HUES6 (cell line): Measurements from ENCODE around the gene KRTAP10-5.
"Not testable (repeated sequence)": the region's sequence is repeated elsewhere in the genome, so short reads cannot be mapped to it uniquely, and the experiment has no call there.

Experiments used
- H3K27ac ChIP-seq: 2 replicates; pipeline ENCODE4 v1.7.0; 2013; ENCODE audit warnings: low read depth, mild to moderate bottlenecking, low read length, inconsistent platforms
- H3K27me3 ChIP-seq: 2 replicates; pipeline ENCODE4 v1.6.1; 2013; ENCODE audit warnings: low read length; ENCODE audit not compliant: control insufficient read depth, insufficient read depth
- H3K36me3 ChIP-seq: 2 replicates; pipeline ENCODE4 v1.6.1; 2013; ENCODE audit warnings: low read length; ENCODE audit not compliant: control insufficient read depth, insufficient read depth
- H3K4me1 ChIP-seq: 2 replicates; pipeline ENCODE4 v1.6.1; 2013; ENCODE audit warnings: low read length; ENCODE audit not compliant: control insufficient read depth, insufficient read depth
- H3K4me3 ChIP-seq: 2 replicates; pipeline ENCODE4 v1.5.1; 2013; ENCODE audit warnings: low read depth, low read length
- H3K9ac ChIP-seq: one replicate; pipeline ENCODE4 v1.6.1; 2013; ENCODE audit warnings: mild to moderate bottlenecking, low read length
- H3K9me3 ChIP-seq: 2 replicates; pipeline ENCODE4 v1.6.1; 2013; ENCODE audit warnings: low read depth, low read length; ENCODE audit not compliant: control insufficient read depth, insufficient read depth

KRTAP10-5 gene

GRCh38 chr21:44568261-44568660 lies 12.1 kb downstream of the KRTAP10-5 start:
- Histone ChIP-seq H3K36me3 (no peaks in the 10 kb centered on the region), H3K27me3 (no peaks in the 10 kb centered on the region)

GRCh38 chr21:44567481-44568171 lies 12.8 kb downstream of the KRTAP10-5 start:
- no peaks in the 10 kb centered on the region for H3K4me1 ChIP-seq
- H3K36me3 ChIP-seq: no peaks in the 10 kb centered on the region
- no peaks in the 10 kb centered on the region for H3K27me3 ChIP-seq
- H3K9me3 ChIP-seq: peaks cover 20% of the 10 kb centered on the region
- H3K27ac ChIP-seq: no peak overlapping the region
- no peak overlapping the region for H3K9ac ChIP-seq
- H3K4me3 ChIP-seq: no peak overlapping the region

More at GRCh38 chr21:44568261-44568660, 12.1 kb downstream of the KRTAP10-5 start:
- H3K4me3 ChIP-seq: no peak overlapping the region
- H3K27ac ChIP-seq: no peak overlapping the region
- H3K9ac ChIP-seq: no peak overlapping the region
- H3K4me1 ChIP-seq: no peaks in the 10 kb centered on the region
- peaks cover 20% of the 10 kb centered on the region for H3K9me3 ChIP-seq

- Histone ChIP-seq H3K27me3 (no peaks in the 10 kb centered on the region), H3K36me3 (no peaks in the 10 kb centered on the region), H3K4me1 (no peaks in the 10 kb centered on the region), H3K4me3 (no peak overlapping the region), H3K9ac (no peak overlapping the region), H3K27ac (no peak overlapping the region), H3K9me3 (peaks cover 9% of the 10 kb centered on the region)
These were observed 14.0 kb downstream of the KRTAP10-5 start for GRCh38 chr21:44566403-44566802.

GRCh38 chr21:44564886-44565598 lies 15.4 kb downstream of the KRTAP10-5 start:
- Histone ChIP-seq H3K4me3 (no peak overlapping the region), H3K9ac (no peak overlapping the region), H3K27ac (no peak overlapping the region)

GRCh38 chr21:44564099-44564498 lies 16.3 kb downstream of the KRTAP10-5 start:
- no peak overlapping the region for H3K9ac ChIP-seq
- H3K27ac ChIP-seq: no peak overlapping the region
- no peaks in the 10 kb centered on the region for H3K27me3 ChIP-seq
- no peaks in the 10 kb centered on the region for H3K36me3 ChIP-seq
- H3K9me3 ChIP-seq: no peaks in the 10 kb centered on the region
- H3K4me3 ChIP-seq: no peak overlapping the region
- H3K4me1 ChIP-seq: no peaks in the 10 kb centered on the region

More at GRCh38 chr21:44564886-44565598, 15.4 kb downstream of the KRTAP10-5 start:
- Histone ChIP-seq H3K36me3 (no peaks in the 10 kb centered on the region), H3K4me1 (no peaks in the 10 kb centered on the region), H3K27me3 (no peaks in the 10 kb centered on the region), H3K9me3 (0 out of 2 replicates have a peak, but pooled peaks cover under 1% of the 10 kb centered on the region)

GRCh38 chr21:44558695-44559094 lies 21.7 kb downstream of the KRTAP10-5 start, which contains the start of gene KRTAP10-3:
TSS of gene KRTAP10-3 (minus strand) at chr21:44558795. CDS start at chr21:44558715, 80 bp downstream.
- H3K4me1 ChIP-seq: peaks cover 5% of the 10 kb centered on the region; the same call in 1 of the 2 replicates
- no peak within 1 kb of the TSS for H3K27ac ChIP-seq
- H3K9me3 ChIP-seq: no peaks in the 10 kb centered on the region
- no peak within 1 kb of the TSS for H3K9ac ChIP-seq
- H3K27me3 ChIP-seq: no peaks in the 10 kb centered on the region
- no peak within 1 kb of the TSS for H3K4me3 ChIP-seq
- no peaks in the 10 kb centered on the region for H3K36me3 ChIP-seq

GRCh38 chr21:44558329-44558675 lies 22.1 kb downstream of the KRTAP10-5 start:
- not testable (repeated sequence) for H3K4me1 ChIP-seq, H3K27me3 ChIP-seq, H3K27ac ChIP-seq, H3K9me3 ChIP-seq, H3K9ac ChIP-seq, H3K36me3 ChIP-seq, H3K4me3 ChIP-seq

- no peak overlapping the region for H3K27ac ChIP-seq
- H3K36me3 ChIP-seq: no peaks in the 10 kb centered on the region
- no peak overlapping the region for H3K9ac ChIP-seq
- H3K27me3 ChIP-seq: no peaks in the 10 kb centered on the region
- no peak overlapping the region for H3K4me3 ChIP-seq
- no peaks in the 10 kb centered on the region for H3K9me3 ChIP-seq
- H3K4me1 ChIP-seq: peaks cover 9% of the 10 kb centered on the region
These were observed 22.7 kb downstream of the KRTAP10-5 start for GRCh38 chr21:44557491-44558328.

- Histone ChIP-seq H3K4me3 (no peak overlapping the region), H3K4me1 (peaks cover 17% of the 10 kb centered on the region), H3K27ac (no peak overlapping the region), H3K9ac (no peak overlapping the region), H3K9me3 (no peaks in the 10 kb centered on the region), H3K27me3 (no peaks in the 10 kb centered on the region), H3K36me3 (no peaks in the 10 kb centered on the region)
These were observed 23.5 kb downstream of the KRTAP10-5 start for GRCh38 chr21:44556879-44557278.

GRCh38 chr21:44555200-44555875 lies 25.1 kb downstream of the KRTAP10-5 start:
- H3K4me1 ChIP-seq: peaks cover 30% of the 10 kb centered on the region
- no peak overlapping the region for H3K9ac ChIP-seq
- no peak overlapping the region for H3K4me3 ChIP-seq
- no peaks in the 10 kb centered on the region for H3K36me3 ChIP-seq
- no peaks in the 10 kb centered on the region for H3K9me3 ChIP-seq
- no peak overlapping the region for H3K27ac ChIP-seq
- H3K27me3 ChIP-seq: no peaks in the 10 kb centered on the region
